Measurements from ENCODE around the gene CASK.

DNA sequence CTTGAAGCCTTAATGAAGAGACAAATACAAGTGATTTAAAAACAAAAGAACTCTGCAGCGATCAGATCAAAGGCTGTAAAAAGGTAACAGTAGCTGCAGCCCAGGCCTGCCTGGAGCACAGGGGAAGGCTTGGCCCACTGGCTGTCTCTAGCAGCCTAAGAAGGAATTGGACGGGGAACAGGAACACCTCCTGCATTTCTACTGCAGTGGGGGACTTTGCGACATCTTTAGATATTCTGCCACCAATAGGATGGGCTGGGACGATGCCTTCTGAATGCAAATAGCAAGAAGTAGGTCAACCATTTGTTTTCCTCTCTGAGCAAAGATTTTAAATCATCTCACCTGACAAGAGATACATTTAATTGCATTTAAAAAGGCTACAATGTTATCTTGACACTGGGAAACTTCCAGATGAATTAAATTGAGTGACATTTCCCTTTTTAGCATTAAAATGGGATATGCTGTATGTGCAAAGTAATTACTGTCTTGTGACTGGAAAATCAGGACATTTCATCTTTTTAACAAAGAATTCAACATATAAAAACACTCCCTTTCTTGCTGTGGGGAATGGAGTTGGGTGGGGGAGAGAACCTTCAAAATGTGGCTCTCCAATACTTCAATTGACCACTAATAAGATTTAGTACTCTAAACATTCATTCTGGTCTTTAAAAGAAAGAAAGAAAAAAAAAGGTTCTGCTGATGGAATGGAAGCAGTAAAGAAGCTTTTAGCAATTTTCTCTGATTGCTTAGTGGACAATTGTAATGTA, 406.2 kb downstream of the CASK start:
- TF ChIP-seq EZH2 (IDR thresholded peaks at IDR 0.05) (no peak), POLR2AphosphoS5 (IDR thresholded peaks at IDR 0.05; ENCODE audit: borderline replicate concordance, low read depth, low read length) (no peak), FOXP2 (optimal IDR thresholded peaks at IDR 0.05; ENCODE audit: control extremely low read depth, extremely low read length, insufficient read depth) (no peak)
